ENCODE measurements around the gene TEX9.

The TEX9 gene

GRCh38 chr15:56442354-56442753, 77.1 kb downstream of the TEX9 start:
- no peak for DNase-seq (ENCODE audit: extremely low read depth, low read depth)
- no peak for TF ChIP-seq CTCF (IDR thresholded peaks at IDR 0.05; ENCODE audit: low read depth, low read length, missing control alignments)
- H3K4me3 ChIP-seq (replicated peaks; ENCODE audit: low read depth, low read length): no peak overlapping the region

- TF ChIP-seq CTCF (IDR thresholded peaks at IDR 0.05; ENCODE audit: low read depth, low read length, missing control alignments): no peak
- no peak for DNase-seq (ENCODE audit: extremely low read depth, low read depth)
- H3K4me3 ChIP-seq (replicated peaks; ENCODE audit: low read depth, low read length): no peak overlapping the region
These were observed 80.5 kb downstream of the TEX9 start for GRCh38 chr15:56445746-56446145.

GRCh38 chr15:56454836-56455235, 89.6 kb downstream of the TEX9 start:
- no peak overlapping the region for H3K4me3 ChIP-seq (replicated peaks; ENCODE audit: low read depth, low read length)
- no peak for TF ChIP-seq CTCF (IDR thresholded peaks at IDR 0.05; ENCODE audit: low read depth, low read length, missing control alignments)

GRCh38 chr15:56456229-56456628, 91.0 kb downstream of the TEX9 start:
- no peak for TF ChIP-seq CTCF (IDR thresholded peaks at IDR 0.05; ENCODE audit: low read depth, low read length, missing control alignments)
- DNase-seq (ENCODE audit: extremely low read depth, low read depth): no peak
- H3K4me3 ChIP-seq (replicated peaks; ENCODE audit: low read depth, low read length): no peak overlapping the region

More at GRCh38 chr15:56454836-56455235, 89.6 kb downstream of the TEX9 start:
- DNase-seq (ENCODE audit: extremely low read depth, low read depth): no peak

GRCh38 chr15:56459096-56459495, 93.9 kb downstream of the TEX9 start:
- H3K4me3 ChIP-seq (replicated peaks; ENCODE audit: low read depth, low read length): no peak overlapping the region
- no peak for TF ChIP-seq CTCF (IDR thresholded peaks at IDR 0.05; ENCODE audit: low read depth, low read length, missing control alignments)
- DNase-seq (ENCODE audit: extremely low read depth, low read depth): no peak

- DNase-seq (ENCODE audit: extremely low read depth, low read depth): no peak
- no peak for TF ChIP-seq CTCF (IDR thresholded peaks at IDR 0.05; ENCODE audit: low read depth, low read length, missing control alignments)
- no peak overlapping the region for H3K4me3 ChIP-seq (replicated peaks; ENCODE audit: low read depth, low read length)
These were observed 94.8 kb downstream of the TEX9 start for GRCh38 chr15:56460071-56460470.

- no peak overlapping the region for H3K4me3 ChIP-seq (replicated peaks; ENCODE audit: low read depth, low read length)
- no peak for TF ChIP-seq CTCF (IDR thresholded peaks at IDR 0.05; ENCODE audit: low read depth, low read length, missing control alignments)
- DNase-seq (ENCODE audit: extremely low read depth, low read depth): no peak
These were observed 95.7 kb downstream of the TEX9 start for GRCh38 chr15:56460947-56461346.
